ENCODE measurements around the gene MMEL1. TPM values are rescaled to one million over a fixed set of nuclear protein-coding genes. Genes with fewer than 3 reads are reported as not detected.

Gene MMEL1
- total and polyA plus RNA-seq, 2 of the 13 experiments (the other 11 are each of a cell fraction or from before 2014, with no cell fraction given), result 0.48 TPM; not detected in 1

- TF ChIP-seq ZNF263 (CRISPR knock-in tag; IDR thresholded peaks at IDR 0.05), result no peak
- no peak for TF ChIP-seq MEIS2 (CRISPR knock-in tag; IDR thresholded peaks at IDR 0.05)
- no peak for TF ChIP-seq SOX6 (IDR thresholded peaks at IDR 0.05)
- no peak for TF ChIP-seq SOX6 (CRISPR knock-in tag; IDR thresholded peaks at IDR 0.05)
- TF ChIP-seq ELF4 (CRISPR knock-in tag; IDR thresholded peaks at IDR 0.05; ENCODE audit: borderline replicate concordance), result no peak
- no peak for TF ChIP-seq ZNF274 (CRISPR knock-in tag; IDR thresholded peaks at IDR 0.05)
- no peak for TF ChIP-seq ZMYM3 (CRISPR knock-in tag; IDR thresholded peaks at IDR 0.05)
- no peak for TF ChIP-seq POLR2AphosphoS5 (IDR thresholded peaks at IDR 0.05; ENCODE audit: low read depth, low read length)
- TF ChIP-seq RELA (CRISPR knock-in tag; IDR thresholded peaks at IDR 0.05), result no peak
- no peak for TF ChIP-seq ZBTB44 (CRISPR knock-in tag; IDR thresholded peaks at IDR 0.05)
- TF ChIP-seq HDAC6 (IDR thresholded peaks at IDR 0.05; ENCODE audit: low read depth, low read length), result no peak
- TF ChIP-seq ZNF7 (CRISPR knock-in tag; IDR thresholded peaks at IDR 0.05), result no peak
- TF ChIP-seq ZNF264 (CRISPR knock-in tag; IDR thresholded peaks at IDR 0.05), result no peak
- TF ChIP-seq FLYWCH1 (CRISPR knock-in tag; IDR thresholded peaks at IDR 0.05), result no peak
- TF ChIP-seq NFE2L2 (IDR thresholded peaks at IDR 0.05; ENCODE audit: low read length), result no peak
- peak; percentile 21; the same call in 1 of the 2 replicates for TF ChIP-seq ZNF350 (CRISPR knock-in tag; IDR thresholded peaks at IDR 0.05; ENCODE audit: borderline replicate concordance, low read depth)
- no peak for TF ChIP-seq ZNF234 (CRISPR knock-in tag; conservative IDR thresholded peaks at IDR 0.05)
- no peak for TF ChIP-seq ZNF367 (CRISPR knock-in tag; IDR thresholded peaks at IDR 0.05; ENCODE audit: borderline replicate concordance)
- no peak for TF ChIP-seq GRHL1 (CRISPR knock-in tag; conservative IDR thresholded peaks at IDR 0.05)
- 0 out of 2 replicates have a peak, but pooled peaks have one; percentile 3 for TF ChIP-seq JUND (CRISPR knock-in tag; IDR thresholded peaks at IDR 0.05)
- no peak for TF ChIP-seq MAFF (IDR thresholded peaks at IDR 0.05; ENCODE audit: low read depth, low read length)
- TF ChIP-seq POGZ (CRISPR knock-in tag; IDR thresholded peaks at IDR 0.05), result no peak
- TF ChIP-seq THYN1 (CRISPR knock-in tag; IDR thresholded peaks at IDR 0.05; ENCODE audit: borderline replicate concordance, low read depth), result no peak
- no peak for TF ChIP-seq NFYC (CRISPR knock-in tag; IDR thresholded peaks at IDR 0.05)
- no peak for TF ChIP-seq DMAP1 (CRISPR knock-in tag; IDR thresholded peaks at IDR 0.05)
- 0 out of 2 replicates have a peak, but pooled peaks have one; percentile 19 for TF ChIP-seq HNF4A (CRISPR knock-in tag; IDR thresholded peaks at IDR 0.05)
- peak; percentile 49 for TF ChIP-seq TEAD3 (CRISPR knock-in tag; optimal IDR thresholded peaks at IDR 0.05; ENCODE audit: borderline replicate concordance)
- TF ChIP-seq PHB2 (IDR thresholded peaks at IDR 0.05; ENCODE audit: partially characterized antibody), result no peak
These were observed 49.5 kb downstream of the MMEL1 start (continued) for GRCh38 chr1:2583331-2583791.

All from HepG2 (cell line).